WTC11 (cell line): ENCODE measurements around the gene CDHR5. TPM values are rescaled to one million over a fixed set of nuclear protein-coding genes. Genes with fewer than 3 reads are reported as not detected.

ENCODE experiments used
- AR ChIP-seq: fragments of 250-450 bp; sonication (Bioruptor Pico); IDR thresholded peaks from 2 replicates; pipeline ENCODE4 v1.9.0; 2021; ENCODE audit warnings: mild to moderate bottlenecking
- ATF1 ChIP-seq: sonication (generic); formaldehyde crosslinking; IDR thresholded peaks from 2 replicates; pipeline ENCODE4 v1.8.1; 2023; ENCODE audit warnings: mild to moderate bottlenecking, moderate library complexity, missing genetic modification reagents
- ATF2 ChIP-seq: sonication (generic); formaldehyde crosslinking; IDR thresholded peaks from 2 replicates; pipeline ENCODE4 v1.8.1; 2022; ENCODE audit warnings: low read depth, missing genetic modification reagents, borderline replicate concordance
- CDX4 ChIP-seq: fragments of 250-450 bp; sonication (Bioruptor Pico); IDR thresholded peaks from 2 replicates; pipeline ENCODE4 v1.9.0; 2021; ENCODE audit warnings: moderate library complexity, mild to moderate bottlenecking, inconsistent platforms, borderline replicate concordance
- CREM ChIP-seq: sonication (generic); formaldehyde crosslinking; IDR thresholded peaks from 2 replicates; pipeline ENCODE4 v1.8.1; 2022; ENCODE audit warnings: mild to moderate bottlenecking, missing genetic modification reagents, moderate library complexity
- E2F5 ChIP-seq: sonication (generic); formaldehyde crosslinking; IDR thresholded peaks from 2 replicates; pipeline ENCODE4 v1.8.1; 2022; ENCODE audit warnings: mild to moderate bottlenecking, moderate library complexity, missing genetic modification reagents
- ESRRA ChIP-seq: sonication (generic); formaldehyde crosslinking; IDR thresholded peaks from 2 replicates; pipeline ENCODE4 v1.8.1; 2022; ENCODE audit warnings: mild to moderate bottlenecking, missing genetic modification reagents, borderline replicate concordance
- FOXP4 ChIP-seq: sonication (generic); formaldehyde crosslinking; IDR thresholded peaks from 2 replicates; pipeline ENCODE4 v1.8.0; 2022; ENCODE audit warnings: mild to moderate bottlenecking, missing genetic modification reagents
- MAX ChIP-seq: sonication (generic); formaldehyde crosslinking; IDR thresholded peaks from 2 replicates; pipeline ENCODE4 v1.8.0; 2022; ENCODE audit warnings: mild to moderate bottlenecking, missing genetic modification reagents
- MYBL2 ChIP-seq: sonication (generic); formaldehyde crosslinking; IDR thresholded peaks from 2 replicates; pipeline ENCODE4 v1.8.1; 2023; ENCODE audit warnings: mild to moderate bottlenecking, moderate library complexity, missing genetic modification reagents
- NR1H2 ChIP-seq: sonication (generic); formaldehyde crosslinking; IDR thresholded peaks from 2 replicates; pipeline ENCODE4 v1.9.0; 2021; ENCODE audit warnings: mild to moderate bottlenecking, moderate library complexity, missing genetic modification reagents
- OVOL2 ChIP-seq: fragments of 250-450 bp; sonication (Bioruptor Pico); IDR thresholded peaks from 2 replicates; pipeline ENCODE4 v1.9.0; 2021; ENCODE audit warnings: mild to moderate bottlenecking, borderline replicate concordance
- PRRX2 ChIP-seq: fragments of 250-450 bp; sonication (Bioruptor Pico); IDR thresholded peaks from 2 replicates; pipeline ENCODE4 v1.8.0; 2021; ENCODE audit warnings: mild to moderate bottlenecking
- SMAD3 ChIP-seq: sonication (generic); formaldehyde crosslinking; IDR thresholded peaks from 2 replicates; pipeline ENCODE4 v1.8.0; 2022; ENCODE audit warnings: missing genetic modification reagents, mild to moderate bottlenecking, borderline replicate concordance
- SP1 ChIP-seq: sonication (generic); formaldehyde crosslinking; conservative IDR thresholded peaks from 2 replicates; pipeline ENCODE4 v1.8.1; 2022; ENCODE audit warnings: missing genetic modification reagents
- TEAD4 ChIP-seq: sonication (generic); formaldehyde crosslinking; IDR thresholded peaks from 2 replicates; pipeline ENCODE4 v1.8.0; 2022; ENCODE audit warnings: mild to moderate bottlenecking, missing genetic modification reagents
- USF1 ChIP-seq: sonication (generic); formaldehyde crosslinking; IDR thresholded peaks from 2 replicates; pipeline ENCODE4 v1.8.0; 2022; ENCODE audit warnings: mild to moderate bottlenecking, missing genetic modification reagents
- USF2 ChIP-seq: sonication (generic); formaldehyde crosslinking; IDR thresholded peaks from 2 replicates; pipeline ENCODE4 v1.8.1; 2023; ENCODE audit warnings: mild to moderate bottlenecking, missing genetic modification reagents, moderate library complexity
- ZNF263 ChIP-seq: sonication (generic); formaldehyde crosslinking; IDR thresholded peaks from 2 replicates; pipeline ENCODE4 v1.8.1; 2022; ENCODE audit warnings: low read depth, mild to moderate bottlenecking, moderate library complexity, missing genetic modification reagents
- ZNF317 ChIP-seq: sonication (generic); formaldehyde crosslinking; IDR thresholded peaks from 2 replicates; pipeline ENCODE4 v1.8.1; 2023; ENCODE audit warnings: low read depth, mild to moderate bottlenecking, moderate library complexity, missing genetic modification reagents, borderline replicate concordance
- ZNF416 ChIP-seq: fragments of 250-450 bp; sonication (Bioruptor Pico); IDR thresholded peaks from 2 replicates; pipeline ENCODE4 v1.9.0; 2021; ENCODE audit warnings: mild to moderate bottlenecking, inconsistent platforms
- ZNF532 ChIP-seq: fragments of 250-450 bp; sonication (Bioruptor Pico); IDR thresholded peaks from 2 replicates; pipeline ENCODE4 v1.9.0; 2021; ENCODE audit warnings: mild to moderate bottlenecking, borderline replicate concordance
- total RNA-seq: library from RNA; stranded (reverse); gene quantifications from 3 replicates; pipeline ENCODE4 v1.2.3, GENCODE V29; 2021

CDHR5 gene
- total RNA-seq, 1 experiment from 2014 or later = 0.26 TPM

- TF ChIP-seq MAX (0 out of 2 replicates have a peak, but pooled peaks have one; percentile 6), NR1H2 (no peak), ATF1 (no peak), CDX4 (CRISPR knock-in tag) (no peak), ZNF317 (CRISPR knock-in tag) (no peak), PRRX2 (CRISPR knock-in tag) (no peak), SP1 (CRISPR knock-in tag) (peak; percentile 83), MYBL2 (no peak), ESRRA (no peak), ZNF532 (CRISPR knock-in tag) (no peak), ATF2 (no peak), USF1 (CRISPR knock-in tag) (no peak), E2F5 (CRISPR knock-in tag) (peak; percentile 55; the same call in 1 of the 2 replicates), OVOL2 (CRISPR knock-in tag) (no peak), ZNF263 (CRISPR knock-in tag) (no peak), SMAD3 (no peak), USF2 (no peak), ZNF416 (CRISPR knock-in tag) (0 out of 2 replicates have a peak, but pooled peaks have one; percentile 46), TEAD4 (no peak), FOXP4 (CRISPR knock-in tag) (peak; percentile 69; the same call in 1 of the 2 replicates), CREM (CRISPR knock-in tag) (no peak), AR (CRISPR knock-in tag) (no peak)
Measured at GRCh38 chr11:575996-576768, 48.6 kb downstream of the CDHR5 start, which contains the start of gene PHRF1 (continued).
